BE2C (cell line): ENCODE data around the gene CNR1. TPM values are rescaled to one million over a fixed set of nuclear protein-coding genes. Genes with fewer than 3 reads are reported as not detected.
"Not testable (repeated sequence)": the region's sequence is repeated elsewhere in the genome, so short reads cannot be mapped to it uniquely, and the experiment has no call there.

Experiments
- DNase-seq: peaks from one replicate; pipeline ENCODE4 v3.0.0-alpha.2; 2020
- H3K27me3 ChIP-seq: fragments of 250-450 bp; sonication (Bioruptor Pico); 2 replicates; pipeline ENCODE4 v1.5.1; 2020; ENCODE audit warnings: mild to moderate bottlenecking
- H3K36me3 ChIP-seq: fragments of 250-450 bp; sonication (Bioruptor Pico); 2 replicates; pipeline ENCODE4 v1.5.1; 2020; ENCODE audit warnings: mild to moderate bottlenecking
- H3K4me1 ChIP-seq: fragments of 250-450 bp; sonication (Bioruptor Pico); 2 replicates; pipeline ENCODE4 v1.5.1; 2020
- H3K4me3 ChIP-seq: 2 replicates; pipeline ENCODE4 v1.5.1; 2011; ENCODE audit warnings: low read depth, low read length
- H3K9me3 ChIP-seq: fragments of 250-450 bp; sonication (Bioruptor Pico); 2 replicates; pipeline ENCODE4 v1.5.1; 2020
- CTCF ChIP-seq: IDR thresholded peaks from 2 replicates; pipeline ENCODE4 v1.5.1; 2012; ENCODE audit warnings: mild to moderate bottlenecking, low read depth, low read length
- polyA plus RNA-seq: library from polyadenylated mRNA; unstranded; fragments of >200 nt; gene quantifications from one replicate; pipeline ENCODE4 v1.2.1, GENCODE V29; 2012; ENCODE audit warnings: low read depth, missing spikeins; ENCODE audit not compliant: insufficient read length, insufficient read depth

The CNR1 gene
- not detected for polyA plus RNA-seq

GRCh38 chr6:88165844-88166492 lies at the start of gene CNR1:
TSS of gene CNR1 (minus strand) at chr6:88166347. CDS start at chr6:88145274, 21,073 bp downstream.
- Histone ChIP-seq H3K4me1 (no peaks in the 10 kb centered on the region), H3K9me3 (no peaks in the 10 kb centered on the region), H3K36me3 (no peaks in the 10 kb centered on the region), H3K4me3 (peak within 1 kb of the TSS; percentile 16), H3K27me3 (peaks cover 73% of the 10 kb centered on the region)
- TF ChIP-seq CTCF = no peak
- DNase-seq = peak; percentile 39

GRCh38 chr6:88211446-88211845 lies 45.3 kb upstream of the CNR1 start:
- Histone ChIP-seq H3K36me3 (no peaks in the 10 kb centered on the region), H3K9me3 (no peaks in the 10 kb centered on the region), H3K4me1 (no peaks in the 10 kb centered on the region), H3K4me3 (no peak overlapping the region), H3K27me3 (no peaks in the 10 kb centered on the region)
- no peak for TF ChIP-seq CTCF
- DNase-seq = no peak

GRCh38 chr6:88209301-88209700 lies 43.2 kb upstream of the CNR1 start:
- no peak for TF ChIP-seq CTCF
- Histone ChIP-seq H3K4me1 (no peaks in the 10 kb centered on the region), H3K4me3 (no peak overlapping the region), H3K27me3 (no peaks in the 10 kb centered on the region), H3K9me3 (no peaks in the 10 kb centered on the region), H3K36me3 (no peaks in the 10 kb centered on the region)
- no peak for DNase-seq

GRCh38 chr6:88208726-88209125 lies 42.6 kb upstream of the CNR1 start:
- Histone ChIP-seq H3K4me3 (no peak overlapping the region), H3K36me3 (no peaks in the 10 kb centered on the region), H3K9me3 (no peaks in the 10 kb centered on the region), H3K27me3 (no peaks in the 10 kb centered on the region), H3K4me1 (no peaks in the 10 kb centered on the region)
- no peak for DNase-seq
- no peak for TF ChIP-seq CTCF

GRCh38 chr6:88201734-88202133 lies 35.6 kb upstream of the CNR1 start:
- DNase-seq = not testable (repeated sequence)

GRCh38 chr6:88184921-88185320 lies 18.8 kb upstream of the CNR1 start:
- no peak overlapping the region for H3K4me3 ChIP-seq
- H3K9me3 ChIP-seq = no peaks in the 10 kb centered on the region
- H3K4me1 ChIP-seq = no peaks in the 10 kb centered on the region
- no peaks in the 10 kb centered on the region; the same call in 1 of the 2 replicates for H3K27me3 ChIP-seq
- TF ChIP-seq CTCF = no peak
- DNase-seq = no peak
- no peaks in the 10 kb centered on the region for H3K36me3 ChIP-seq

More at GRCh38 chr6:88201734-88202133, 35.6 kb upstream of the CNR1 start:
- not testable (repeated sequence) for H3K36me3 ChIP-seq, H3K27me3 ChIP-seq, H3K4me3 ChIP-seq, H3K9me3 ChIP-seq, H3K4me1 ChIP-seq
